Eye (tissue), 1 donor: ENCODE measurements around the gene SH3BGRL.
"Not testable (repeated sequence)": the region's sequence is repeated elsewhere in the genome, so short reads cannot be mapped to it uniquely, and the experiment has no call there.

Experiments
- DNase-seq: peaks from one replicate; pipeline ENCODE4 v3.0.0-alpha.2; 2015

The SH3BGRL gene

DNA sequence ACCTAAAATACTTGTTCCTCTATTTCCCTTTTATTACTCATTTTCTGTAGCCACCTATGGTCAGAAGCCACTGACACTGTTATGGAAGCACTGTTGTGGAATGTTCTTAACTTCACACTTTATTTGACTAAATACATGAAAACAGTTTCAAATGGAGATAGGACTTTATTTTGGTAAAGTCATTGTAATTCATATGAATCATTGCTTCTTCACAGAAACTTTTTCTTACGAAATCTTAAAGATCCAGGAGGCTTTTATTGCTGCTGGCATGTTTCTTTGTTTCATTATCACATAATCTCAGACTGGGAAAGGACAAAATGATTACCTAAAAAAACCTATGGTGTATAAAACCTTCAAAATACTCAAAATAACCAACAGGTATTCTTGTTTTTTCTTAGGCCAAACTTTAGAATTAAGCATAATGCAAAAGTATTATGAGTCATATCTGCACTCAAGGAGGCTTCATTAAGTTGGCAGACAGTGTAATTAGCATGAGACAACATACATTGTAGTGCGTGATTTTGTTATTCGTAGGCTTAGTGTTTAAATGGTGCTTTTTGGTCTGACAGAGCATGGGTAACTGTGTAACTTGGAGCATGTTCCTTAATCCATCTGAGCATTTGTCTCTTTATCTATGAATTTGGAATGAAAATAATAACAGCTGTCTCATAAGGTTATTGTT lies 58.0 kb downstream of the SH3BGRL start:
- no peak for DNase-seq

DNA sequence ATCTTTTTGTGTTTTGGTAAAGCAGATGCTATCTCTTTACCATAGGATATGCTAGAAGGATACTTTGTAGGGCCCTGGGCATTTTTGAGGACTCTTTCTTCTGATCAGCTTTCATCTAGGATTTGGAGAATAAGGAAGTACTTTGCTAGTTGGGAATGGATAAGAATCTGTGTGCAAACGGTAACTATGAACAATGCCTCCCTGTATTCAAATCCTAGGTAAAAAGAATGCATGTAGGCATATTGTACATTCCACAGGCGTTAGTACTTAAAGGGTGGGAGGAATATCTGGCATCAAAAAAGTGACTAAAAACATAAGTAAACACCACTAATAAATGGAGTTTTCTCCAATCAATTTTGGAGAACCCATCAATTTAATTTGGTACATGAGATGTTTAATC lies 59.7 kb downstream of the SH3BGRL start:
- no peak for DNase-seq

DNA sequence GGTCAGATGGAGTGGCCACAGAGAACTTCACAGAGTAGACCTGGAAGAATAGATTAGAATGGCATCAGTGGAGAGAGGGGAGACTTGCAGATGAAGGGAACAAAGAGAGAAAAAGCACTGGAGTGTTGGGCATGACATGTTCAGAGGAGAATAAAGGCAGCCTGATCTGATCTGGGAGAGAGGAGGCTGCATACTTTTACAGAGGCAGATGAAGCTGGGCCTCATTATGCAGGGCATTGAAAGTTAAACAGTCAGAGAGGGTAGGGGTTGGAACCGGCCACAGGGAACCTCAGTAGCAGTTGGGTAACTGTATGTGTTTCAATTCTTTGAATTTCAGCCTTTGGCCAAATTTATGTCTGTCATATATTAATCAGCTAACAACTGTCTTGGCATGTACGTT lies 61.2 kb downstream of the SH3BGRL start:
- no peak for DNase-seq

DNA sequence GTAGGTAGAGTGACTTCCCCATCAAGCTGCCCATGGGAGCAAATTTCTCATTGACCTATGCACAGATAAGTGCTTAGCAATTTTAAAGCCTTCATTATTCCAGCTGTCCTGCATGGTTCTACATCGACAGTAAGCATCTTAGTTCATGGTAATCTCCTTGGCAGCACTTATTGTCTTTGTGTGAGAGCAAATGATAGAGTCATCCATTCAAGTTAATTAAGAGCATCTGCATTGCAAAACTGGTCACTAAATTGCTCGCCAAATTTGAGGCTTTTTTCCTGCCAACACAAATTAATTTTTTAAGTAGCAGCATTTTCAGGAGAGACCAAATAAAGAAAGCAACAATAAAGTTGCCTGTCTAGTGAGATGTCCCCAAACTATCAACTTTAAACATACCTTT lies 76.7 kb downstream of the SH3BGRL start:
- DNase-seq, result no peak

DNA sequence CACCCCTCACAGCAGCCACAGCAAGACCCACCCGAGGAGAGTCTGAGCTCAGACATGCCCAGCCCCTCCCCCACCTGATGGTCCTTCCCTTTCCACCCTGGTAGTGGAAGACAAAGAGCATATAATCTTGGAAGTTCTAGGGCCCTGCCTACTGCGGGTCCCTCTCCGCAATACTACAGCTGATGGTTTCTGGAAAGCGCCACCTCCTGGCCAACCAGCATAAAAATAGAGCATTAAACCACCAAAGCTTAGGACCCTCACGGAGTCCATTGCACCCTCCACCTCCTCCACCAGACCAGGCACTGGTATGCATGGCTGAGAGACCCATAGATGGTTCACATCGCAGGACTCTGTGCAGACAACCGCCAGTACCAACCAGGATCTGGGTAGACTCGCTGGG lies 78.2 kb downstream of the SH3BGRL start:
- no peak for DNase-seq

DNA sequence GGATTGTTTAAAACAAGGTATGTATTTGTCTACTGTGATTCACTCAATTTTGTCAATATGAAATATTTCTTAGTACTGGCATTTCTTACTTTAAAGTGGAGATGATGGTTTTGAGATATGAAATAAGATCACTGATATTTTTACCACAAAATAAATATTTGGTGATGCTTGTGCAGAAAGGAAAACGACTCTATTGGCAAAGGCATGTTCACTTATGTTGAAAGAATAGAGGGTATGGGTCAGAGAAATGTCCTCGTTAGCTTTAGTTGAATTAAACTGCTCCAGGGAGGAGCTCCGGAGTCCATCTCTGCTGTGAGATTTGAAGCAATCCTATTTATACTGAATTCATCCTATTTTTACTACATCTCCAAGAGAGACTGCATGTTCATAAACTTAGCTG lies 84.2 kb downstream of the SH3BGRL start:
- DNase-seq, result no peak

DNA sequence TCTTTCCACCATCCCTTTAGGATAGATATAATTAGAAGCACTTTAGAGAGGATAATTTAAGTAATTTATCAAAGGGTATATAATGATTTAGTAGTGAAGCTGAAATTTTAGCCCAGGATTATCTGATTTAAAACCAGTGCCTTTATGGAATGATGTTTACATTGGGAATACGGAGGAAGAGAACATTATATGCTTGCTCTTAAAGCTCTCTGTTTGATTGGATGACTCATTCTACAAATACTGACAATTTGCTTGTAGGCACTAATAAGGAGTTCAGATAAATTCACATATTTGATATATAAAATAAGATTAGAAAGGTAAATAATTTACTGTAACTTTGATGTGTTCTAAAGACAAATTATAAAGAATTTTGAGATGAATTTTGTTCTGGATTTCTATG lies 84.7 kb downstream of the SH3BGRL start:
- DNase-seq, result no peak

DNA sequence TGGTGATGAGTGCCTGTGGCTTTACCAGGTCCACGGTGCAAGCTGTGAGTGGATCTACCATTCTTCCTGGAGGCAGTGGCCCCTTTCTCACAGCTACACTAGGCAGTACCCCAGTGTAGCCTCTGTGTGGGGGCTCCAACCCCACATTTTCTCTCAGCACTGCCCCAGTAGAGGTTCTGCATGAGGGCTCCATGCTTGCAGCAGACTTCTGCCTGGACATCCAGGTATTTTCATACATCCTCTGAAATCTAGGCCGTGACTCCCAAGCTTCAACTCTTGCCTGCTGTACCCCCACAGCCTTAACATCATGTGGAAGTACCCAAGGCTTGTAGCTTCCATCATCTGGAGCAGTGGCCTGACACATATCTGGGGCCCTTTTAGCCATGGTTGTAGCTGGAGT lies 90.1 kb downstream of the SH3BGRL start:
- no peak for DNase-seq

DNA sequence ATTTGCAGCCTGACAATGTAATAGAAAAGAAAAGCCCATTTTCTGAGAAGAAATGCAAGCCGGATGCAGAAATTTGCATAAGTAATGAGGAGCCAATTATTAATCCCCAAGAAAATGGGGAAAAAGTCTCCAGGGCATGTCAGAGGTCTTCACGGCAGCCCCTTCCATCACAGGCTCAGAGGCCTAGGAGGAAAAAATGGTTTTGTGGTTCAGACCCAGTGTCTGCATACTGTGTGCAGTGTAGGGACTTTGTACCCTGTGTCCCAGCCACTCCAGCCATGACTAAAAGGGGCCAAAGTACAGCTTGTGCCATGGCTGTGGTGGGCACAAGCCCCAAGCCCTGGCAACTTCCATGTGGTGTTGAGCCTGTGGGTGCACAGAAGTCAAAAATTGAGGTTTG lies 92.2 kb downstream of the SH3BGRL start:
- DNase-seq, result peak; percentile 1

DNA sequence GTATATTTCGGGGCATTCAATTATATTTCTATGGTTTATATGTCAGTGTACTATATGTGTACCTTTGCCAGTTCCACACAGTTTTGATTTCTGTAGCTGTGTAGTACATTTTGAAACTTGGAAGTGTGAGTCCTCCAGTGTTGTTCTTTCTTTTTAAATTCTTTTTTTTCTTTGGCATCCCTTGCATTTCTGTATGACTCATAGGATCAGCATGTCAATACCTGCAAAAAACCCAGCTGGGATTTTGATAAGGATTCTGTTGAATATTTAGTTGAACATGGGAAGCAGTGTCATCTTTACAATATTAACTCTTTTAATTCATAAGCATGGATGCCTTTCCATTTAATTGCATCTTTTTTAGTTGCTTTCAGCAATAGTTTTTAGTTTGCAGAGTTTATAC lies 100.0 kb downstream of the SH3BGRL start:
- DNase-seq, result no peak

DNA sequence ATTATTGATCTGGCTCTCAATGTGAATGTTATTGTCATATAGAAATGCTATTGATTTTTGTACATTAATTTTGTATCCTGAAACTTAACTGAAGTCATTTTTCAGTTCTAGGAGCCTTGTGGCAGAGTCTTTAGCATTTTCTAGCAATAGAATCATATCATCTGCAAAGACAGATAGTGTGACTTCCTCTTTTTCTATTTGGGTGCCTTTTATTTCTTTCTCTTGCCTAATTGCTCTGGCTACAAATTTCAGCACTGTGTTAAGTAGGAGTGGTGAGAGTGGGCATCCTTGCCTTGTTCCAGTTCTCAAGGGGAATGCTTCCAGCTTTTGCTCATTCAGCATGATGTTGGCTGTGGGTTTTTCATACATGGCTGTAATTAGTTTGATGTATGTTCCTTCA lies 102.7 kb downstream of the SH3BGRL start:
- DNase-seq, result no peak

DNA sequence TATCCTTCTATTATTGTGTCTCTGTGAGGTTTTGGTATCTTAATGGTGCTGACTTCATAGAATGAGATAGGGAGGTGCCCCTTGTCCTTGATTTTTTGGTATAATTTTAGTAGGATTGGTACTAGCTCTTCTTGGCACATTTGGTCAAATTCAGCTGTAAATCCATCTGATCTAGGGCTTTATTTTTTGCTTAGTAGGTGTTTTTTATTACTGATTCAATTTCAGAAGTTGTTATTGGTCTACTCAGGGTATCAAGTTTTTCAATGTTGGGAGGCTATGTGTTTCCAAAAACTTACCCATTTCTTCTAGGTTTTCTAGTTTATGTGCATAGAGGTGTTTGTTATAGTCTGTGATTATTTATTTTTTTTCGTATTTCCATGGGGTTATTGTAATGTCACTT lies 103.3 kb downstream of the SH3BGRL start:
- DNase-seq, result no peak

DNA sequence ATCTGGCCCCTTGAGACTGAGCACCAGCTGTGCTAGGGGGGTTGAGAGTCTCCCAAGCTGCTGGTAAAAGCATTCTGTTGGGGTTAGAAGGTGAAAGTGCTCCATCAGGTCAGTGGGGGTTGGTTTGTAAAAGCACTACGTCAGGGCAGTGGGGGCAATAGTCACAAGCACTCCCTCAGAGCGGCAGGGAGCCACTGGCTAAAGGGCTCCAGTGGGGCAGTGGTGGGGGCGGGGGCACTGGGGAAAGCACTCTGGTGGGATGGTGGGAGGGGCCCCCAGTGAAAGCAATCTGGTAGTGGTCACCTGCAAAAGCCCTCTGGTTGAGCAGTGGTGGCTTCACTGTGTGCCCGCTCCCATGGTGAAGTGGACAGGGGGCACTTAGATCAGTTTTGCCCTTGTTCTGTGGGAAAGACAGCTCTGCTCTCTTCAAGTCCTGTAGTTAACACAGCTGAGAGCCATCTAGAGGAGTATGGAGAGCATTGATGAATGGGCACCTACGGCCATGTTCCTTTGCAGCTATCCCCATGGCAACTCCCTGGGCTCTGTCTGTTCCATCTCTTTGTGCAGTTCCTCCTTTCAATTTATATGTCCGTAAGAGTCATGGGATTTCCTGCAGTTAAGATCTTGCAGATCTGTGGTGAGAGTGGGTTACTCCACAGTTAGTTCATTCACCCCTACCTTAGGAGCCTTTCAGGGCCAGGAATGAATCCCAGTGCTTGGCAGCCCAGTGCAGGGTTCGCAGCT lies 106.4 kb downstream of the SH3BGRL start:
- no peak for DNase-seq

DNA sequence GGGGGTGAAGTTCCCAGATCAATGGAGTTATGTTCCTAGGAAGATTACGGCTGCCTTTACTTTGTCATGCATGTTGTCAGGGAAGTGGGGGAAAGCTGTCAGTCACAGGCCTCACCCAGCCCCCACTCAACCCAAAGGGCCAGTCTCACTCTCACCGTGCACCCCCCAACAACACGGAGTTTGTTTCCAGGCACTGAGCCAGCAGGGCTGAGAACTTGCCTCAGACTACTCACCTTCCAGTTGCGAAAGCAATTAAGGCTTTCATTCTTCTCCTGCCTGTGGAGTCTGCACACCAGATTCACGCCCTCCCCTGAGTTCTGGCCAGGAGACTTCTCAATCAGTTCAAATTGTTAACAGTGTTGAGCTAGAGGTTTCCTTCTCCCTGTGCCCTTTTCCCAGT lies 114.3 kb downstream of the SH3BGRL start:
- no peak for DNase-seq

DNA sequence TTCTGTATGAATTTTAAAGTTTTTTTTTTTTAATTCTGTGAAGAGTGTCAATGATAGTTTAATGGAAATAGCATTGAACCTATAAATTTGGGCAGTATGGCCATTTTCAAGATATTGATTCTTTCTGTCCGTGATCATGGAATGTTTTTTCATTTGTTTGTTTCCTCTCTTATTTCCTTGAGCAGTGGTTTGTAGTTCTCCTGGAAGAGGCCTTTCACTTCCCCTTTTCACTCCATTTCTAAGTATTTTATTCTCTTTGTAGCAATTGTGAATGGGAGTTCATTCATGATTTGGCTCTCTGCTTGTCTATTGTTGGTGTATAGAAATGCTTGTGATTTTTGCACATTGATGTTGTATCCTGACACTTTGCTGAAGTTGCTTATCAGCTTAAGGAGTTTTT lies 129.8 kb downstream of the SH3BGRL start:
- DNase-seq, result not testable (repeated sequence)

DNA sequence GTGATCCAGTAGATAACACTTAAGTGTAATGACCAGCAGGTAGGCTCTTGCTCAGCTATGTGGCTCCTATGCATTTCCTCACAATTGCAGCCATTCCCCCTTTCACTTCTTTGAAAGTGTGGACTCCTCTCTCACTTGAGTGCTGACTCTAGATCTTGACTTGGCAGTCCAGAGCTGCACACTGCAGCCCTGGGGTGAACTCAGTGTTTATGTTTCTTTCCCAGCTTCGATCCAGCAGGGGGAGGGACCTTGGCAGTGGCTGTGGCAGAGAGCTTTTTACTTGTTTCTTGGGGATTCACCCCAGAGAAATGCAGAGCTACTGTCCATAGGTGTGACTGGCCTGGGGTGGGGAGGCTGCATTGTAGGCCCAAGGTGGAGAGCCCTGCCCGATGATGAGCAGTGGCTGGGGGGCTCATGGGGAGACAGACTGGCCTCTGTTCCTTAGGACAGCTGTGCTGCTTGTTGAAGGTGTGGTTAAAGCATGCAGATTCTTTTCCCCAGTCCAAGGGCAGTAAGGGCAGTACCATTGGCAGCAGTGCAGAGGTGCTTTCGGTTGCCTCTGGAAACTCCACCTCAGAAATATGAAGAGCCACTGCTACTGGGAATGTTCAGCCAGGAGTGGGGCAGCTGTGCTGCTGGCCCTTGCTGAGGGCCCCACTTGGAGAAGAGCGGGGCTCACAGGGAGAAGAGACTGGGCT lies 134.7 kb downstream of the SH3BGRL start:
- DNase-seq, result no peak

DNA sequence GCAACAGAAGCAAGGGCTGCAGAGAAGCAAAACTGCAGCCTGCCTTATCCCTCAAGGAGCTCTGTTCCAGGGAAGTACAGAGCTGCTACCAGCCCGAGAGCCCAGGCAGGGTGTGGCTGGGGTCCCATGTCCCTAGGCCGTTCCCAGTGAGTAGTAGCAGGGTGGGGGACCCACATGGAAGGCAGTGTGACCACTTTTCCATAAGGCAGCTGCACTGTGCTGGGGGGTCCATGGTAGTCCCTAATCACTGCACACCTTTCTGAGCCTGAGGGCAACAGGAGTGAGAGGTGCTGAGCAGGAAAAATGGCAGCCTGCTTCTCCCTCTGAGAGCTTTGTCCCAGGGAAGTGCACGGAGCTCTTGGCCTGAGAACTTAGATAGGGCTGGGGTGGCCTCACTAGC lies 135.9 kb downstream of the SH3BGRL start:
- DNase-seq, result no peak

DNA sequence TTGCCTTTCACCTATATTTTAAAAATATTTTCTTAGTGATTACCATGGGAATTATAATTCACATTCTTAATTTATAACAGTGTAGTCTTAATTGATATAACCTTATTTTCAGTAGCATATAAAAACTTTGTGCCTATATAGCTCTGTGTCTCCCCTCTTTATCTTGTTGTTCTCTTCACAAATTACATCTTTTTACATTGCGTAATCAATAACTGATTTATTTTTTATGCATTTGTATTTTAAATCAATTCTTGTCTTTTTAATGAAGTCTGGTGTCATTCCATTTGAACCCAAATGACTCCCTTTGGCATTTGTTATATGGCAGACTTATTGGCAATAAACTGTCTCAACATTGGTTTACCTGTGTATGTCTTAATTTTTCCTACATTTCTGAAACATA lies 137.0 kb downstream of the SH3BGRL start:
- no peak for DNase-seq

DNA sequence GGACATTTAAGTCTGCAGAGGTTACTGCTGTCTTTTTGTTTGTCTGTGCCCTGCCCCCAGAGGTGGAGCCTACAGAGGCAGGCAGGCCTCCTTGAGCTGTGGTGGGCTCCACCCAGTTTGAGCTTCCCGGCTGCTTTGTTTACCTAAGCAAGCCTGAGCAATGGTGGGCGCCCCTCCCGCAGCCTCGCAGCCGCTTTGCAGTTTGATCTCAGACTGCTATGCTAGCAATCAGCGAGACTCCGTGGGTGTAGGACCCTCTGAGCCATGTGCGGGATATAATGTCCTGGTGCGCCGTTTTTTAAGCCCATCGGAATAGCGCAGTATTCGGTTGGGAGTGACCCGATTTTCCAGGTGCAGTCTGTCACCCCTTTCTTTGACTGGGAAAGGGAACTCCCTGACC lies 143.4 kb downstream of the SH3BGRL start:
- not testable (repeated sequence) for DNase-seq
